IMR-90 (cell line): ENCODE data around the gene COL25A1. TPM values are rescaled to one million over a fixed set of nuclear protein-coding genes. Genes with fewer than 3 reads are reported as not detected.

Experiments
- ATAC-seq: fragments of 200-7000 bp; cut with Tn5 transposase; 2 replicates; pipeline ENCODE4 v1.9.1; 2020; ENCODE audit warnings: low read depth, mild to moderate bottlenecking, moderate library complexity
- BruUV-seq: library from RNA; stranded (reverse); fragments of 400-500 nt; replicated peaks from 2 replicates; lab custom pipeline; 2021; lab: Mats Ljungman, UMichigan
- CTCF ChIA-PET: fragments of 300-600 bp; formaldehyde crosslinking; extraction: SDS; loops from one replicate; lab custom pipeline; 2021; ENCODE audit warnings: antibody characterized with exemption; lab: Yijun Ruan, JAX
- POLR2A ChIA-PET: fragments of 300-600 bp; sonication (Branson Sonifier 250); formaldehyde crosslinking; loops from one replicate; lab custom pipeline; 2022; ENCODE audit warnings: antibody characterized with exemption; ENCODE audit not compliant: unreplicated experiment; lab: Charles Lee
- DNase-seq: peaks from one replicate; pipeline ENCODE4 v3.0.0; 2013
- H2AFZ ChIP-seq: replicated peaks from 2 replicates; pipeline ENCODE3; 2013; ENCODE audit warnings: low read length, mild to moderate bottlenecking; ENCODE audit not compliant: poor library complexity
- H2AK5ac ChIP-seq: 2 replicates; pipeline ENCODE4 v1.6.1; 2013; ENCODE audit warnings: low read depth, low read length, inconsistent platforms
- H2AK9ac ChIP-seq: replicated peaks from 2 replicates; pipeline ENCODE3; 2013; ENCODE audit warnings: mild to moderate bottlenecking, low read depth, low read length, moderate library complexity; ENCODE audit not compliant: poor library complexity
- H2BK120ac ChIP-seq: 2 replicates; pipeline ENCODE4 v1.6.1; 2013; ENCODE audit warnings: low read depth, low read length, inconsistent platforms
- H2BK15ac ChIP-seq: 3 replicates; pipeline ENCODE4 v1.6.1; 2013; ENCODE audit warnings: low read depth, low read length, inconsistent platforms
- H2BK20ac ChIP-seq: 2 replicates; pipeline ENCODE4 v1.6.1; 2013; ENCODE audit warnings: low read depth, mild to moderate bottlenecking, inconsistent platforms, low read length, moderate library complexity
- H2BK5ac ChIP-seq: 2 replicates; pipeline ENCODE4 v1.6.1; 2013; ENCODE audit warnings: mild to moderate bottlenecking, low read depth, low read length, inconsistent platforms; ENCODE audit not compliant: poor library complexity, severe bottlenecking
- H3K14ac ChIP-seq: replicated peaks from 2 replicates; pipeline ENCODE4 v1.6.1; 2013; ENCODE audit warnings: low read depth, low read length, inconsistent platforms
- H3K18ac ChIP-seq: 2 replicates; pipeline ENCODE4 v1.6.1; 2013; ENCODE audit warnings: low read depth, low read length, control low read depth
- H3K23ac ChIP-seq: 2 replicates; pipeline ENCODE4 v1.6.1; 2013; ENCODE audit warnings: low read depth, low read length, inconsistent platforms
- H3K27ac ChIP-seq: 2 replicates; pipeline ENCODE4 v1.5.1; 2013; ENCODE audit warnings: mild to moderate bottlenecking, control low read depth, low read length; ENCODE audit not compliant: insufficient read depth
- H3K27me3 ChIP-seq: 2 replicates; pipeline ENCODE4 v1.6.1; 2013; ENCODE audit warnings: low read length; ENCODE audit not compliant: control insufficient read depth, insufficient read depth
- H3K36me3 ChIP-seq: 2 replicates; pipeline ENCODE4 v1.6.1; 2013; ENCODE audit warnings: low read length, mixed read lengths; ENCODE audit not compliant: control insufficient read depth, insufficient read depth
- H3K4ac ChIP-seq: 2 replicates; pipeline ENCODE4 v1.6.1; 2013; ENCODE audit warnings: low read depth, low read length, inconsistent platforms
- H3K4me1 ChIP-seq: 2 replicates; pipeline ENCODE4 v1.6.1; 2013; ENCODE audit warnings: low read length, mixed read lengths; ENCODE audit not compliant: control insufficient read depth, insufficient read depth
- H3K4me2 ChIP-seq: 2 replicates; pipeline ENCODE4 v1.6.1; 2013; ENCODE audit warnings: low read depth, mild to moderate bottlenecking, control low read depth, low read length, moderate library complexity
- H3K4me3 ChIP-seq: 2 replicates; pipeline ENCODE4 v1.5.1; 2013; ENCODE audit warnings: low read depth, mild to moderate bottlenecking, control low read depth, low read length, moderate library complexity; ENCODE audit not compliant: insufficient read depth
- H3K56ac ChIP-seq: 2 replicates; pipeline ENCODE4 v1.6.1; 2013; ENCODE audit warnings: low read length, inconsistent platforms; ENCODE audit not compliant: insufficient read depth; ENCODE audit errors: extremely low read depth
- H3K79me1 ChIP-seq, 2 experiments: 2 replicates each; pipeline ENCODE4 v1.6.1; 2013; ENCODE audit warnings: low read length in 2 of 2, inconsistent platforms in 1 of 2, low read depth in 1 of 2
- H3K9ac ChIP-seq: 2 replicates; pipeline ENCODE4 v1.6.1; 2013; ENCODE audit warnings: low read depth, low read length, control low read depth
- H3K9me1 ChIP-seq: 2 replicates; pipeline ENCODE4 v1.6.1; 2013; ENCODE audit warnings: low read length, inconsistent platforms; ENCODE audit not compliant: insufficient read depth
- H3K9me3 ChIP-seq: 2 replicates; pipeline ENCODE4 v1.6.1; 2013; ENCODE audit warnings: low read length; ENCODE audit not compliant: control insufficient read depth, insufficient read depth
- H4K20me1 ChIP-seq: 2 replicates; pipeline ENCODE4 v1.6.1; 2013; ENCODE audit warnings: low read length, inconsistent platforms; ENCODE audit not compliant: insufficient read depth
- H4K5ac ChIP-seq: 2 replicates; pipeline ENCODE4 v1.6.1; 2013; ENCODE audit warnings: mild to moderate bottlenecking, low read depth, low read length, control low read depth
- H4K8ac ChIP-seq, 2 experiments: 2 replicates each; pipeline ENCODE4 v1.6.1; 2013; ENCODE audit warnings: low read depth in 2 of 2, low read length in 2 of 2, control low read depth in 1 of 2, inconsistent platforms in 1 of 2
- H4K91ac ChIP-seq: 2 replicates; pipeline ENCODE4 v1.6.1; 2013; ENCODE audit warnings: low read depth, low read length, inconsistent platforms; ENCODE audit not compliant: insufficient read depth
- BHLHE40 ChIP-seq: fragments of 150-350 bp; IDR thresholded peaks from 2 replicates; pipeline ENCODE4 v1.6.1; 2016; ENCODE audit warnings: mild to moderate bottlenecking, low read depth, low read length
- CEBPB ChIP-seq: IDR thresholded peaks from 2 replicates; pipeline ENCODE4 v1.6.1; 2012; ENCODE audit warnings: low read depth, low read length, improper control_type of control experiment
- CHD1 ChIP-seq: IDR thresholded peaks from 2 replicates; pipeline ENCODE4 v1.6.1; 2012; ENCODE audit warnings: low read depth, low read length, improper control_type of control experiment
- CTCF ChIP-seq: conservative IDR thresholded peaks from 2 replicates; pipeline ENCODE4 v1.5.1; 2012; ENCODE audit warnings: mild to moderate bottlenecking, low read depth, low read length, improper control_type of control experiment
- ELK1 ChIP-seq: fragments of 150-350 bp; IDR thresholded peaks from 2 replicates; pipeline ENCODE4 v1.6.1; 2016; ENCODE audit warnings: low read depth, mild to moderate bottlenecking, low read length, moderate library complexity, borderline replicate concordance
- FOS ChIP-seq: fragments of 150-350 bp; IDR thresholded peaks from 2 replicates; pipeline ENCODE4 v1.6.1; 2016; ENCODE audit warnings: low read depth, low read length
- MAFK ChIP-seq: IDR thresholded peaks from 2 replicates; pipeline ENCODE4 v1.6.1; 2012; ENCODE audit warnings: low read depth, low read length, improper control_type of control experiment
- MAZ ChIP-seq: IDR thresholded peaks from 2 replicates; pipeline ENCODE4 v1.6.1; 2012; ENCODE audit warnings: low read depth, mild to moderate bottlenecking, low read length, improper control_type of control experiment, moderate library complexity, borderline replicate concordance
- MXI1 ChIP-seq: IDR thresholded peaks from 2 replicates; pipeline ENCODE4 v1.6.1; 2012; ENCODE audit warnings: low read depth, mild to moderate bottlenecking, low read length, moderate library complexity, borderline replicate concordance
- NFE2L2 ChIP-seq: fragments of 150-350 bp; IDR thresholded peaks from 2 replicates; pipeline ENCODE4 v1.6.1; 2016; ENCODE audit warnings: low read depth, mild to moderate bottlenecking, low read length
- POLR2A ChIP-seq: IDR thresholded peaks from 2 replicates; pipeline ENCODE4 v1.6.1; 2012; ENCODE audit warnings: mild to moderate bottlenecking, low read depth, low read length
- RAD21 ChIP-seq: IDR thresholded peaks from 2 replicates; pipeline ENCODE4 v1.6.1; 2012; ENCODE audit warnings: low read length, improper control_type of control experiment
- RCOR1 ChIP-seq: IDR thresholded peaks from 2 replicates; pipeline ENCODE4 v1.6.1; 2012; ENCODE audit warnings: mild to moderate bottlenecking, low read length, improper control_type of control experiment; ENCODE audit not compliant: insufficient replicate concordance
- RFX5 ChIP-seq: IDR thresholded peaks from 2 replicates; pipeline ENCODE4 v1.8.0; 2012; ENCODE audit warnings: low read depth, mild to moderate bottlenecking, low read length, moderate library complexity
- SMC3 ChIP-seq: fragments of 150-350 bp; IDR thresholded peaks from 2 replicates; pipeline ENCODE4 v1.6.1; 2016; ENCODE audit warnings: low read depth, mild to moderate bottlenecking, antibody characterized with exemption, low read length, moderate library complexity
- WGBS, 2 experiments: methylation state at CpG; one replicate each; pipeline versions ENCODE4 v1.1.5 to v1.1.7; 2013; ENCODE audit warnings: missing lambda C conversion rate in 2 of 2; ENCODE audit not compliant: insufficient read length in 1 of 2; ENCODE audit errors: extremely low coverage in 2 of 2; 5-methylcytosine and 5-hydroxymethylcytosine counted together
- dilution Hi-C: fragments of 300-500 bp; cut with HindIII; formaldehyde crosslinking; loops from one replicate; pipeline ENCODE4 v1.14.3; 2018; ENCODE audit warnings: low sequenced_read_pairs; ENCODE audit not compliant: unreplicated experiment
- in situ Hi-C: fragments of 300-500 bp; cut with MboI; formaldehyde crosslinking; loops from 3 replicates; pipeline ENCODE4 v1.14.3; 2019; ENCODE audit warnings: low sequenced_read_pairs, inconsistent platforms, mixed read lengths
- intact Hi-C: fragments of 100-400 bp; cut with micrococcal nuclease; formaldehyde crosslinking; loops from 2 replicates; pipeline ENCODE4 v1.10.0; 2022
- polyA plus RNA-seq, 3 experiments: library from polyadenylated mRNA; depleted of rRNA; stranded (reverse); fragments of >200 nt; gene quantifications; 2 replicates each; pipeline ENCODE4 v1.2.3, GENCODE V29; 2012; ENCODE audit warnings: low replicate concordance in 1 of 3
- total RNA-seq: library from RNA; depleted of rRNA; stranded (reverse); fragments of >200 nt; gene quantifications from 2 replicates; pipeline ENCODE4 v1.2.3, GENCODE V29; 2012
- TF ChIP-seq, protein P1 (sequence below): fragments of 150-350 bp; IDR thresholded peaks from 2 replicates; pipeline ENCODE4 v1.6.1; 2017; ENCODE audit warnings: mild to moderate bottlenecking, antibody characterized with exemption, low read length, low read depth

Gene COL25A1
- total and polyA plus RNA-seq, 2 of the 4 experiments (the other 2 are of a cell fraction) = under 0.01 to 0.05 TPM

- dilution Hi-C loops (no loop called here), intact Hi-C loops (no loop called here), in situ Hi-C loops (no loop called here)
- no peak overlapping the region for H4K91ac ChIP-seq
- no peak overlapping the region for H3K18ac ChIP-seq
- no peak for TF ChIP-seq CHD1
- no peak for TF ChIP-seq BHLHE40
- TF ChIP-seq MAFK = no peak
- no peak for TF ChIP-seq MXI1
- no peak for TF ChIP-seq CEBPB
- no peak for TF ChIP-seq ELK1
- TF ChIP-seq SMC3 = no peak
- no peak for TF ChIP-seq RCOR1
- no peak for TF ChIP-seq CTCF
- no peak for TF ChIP-seq POLR2A
- no peak for TF ChIP-seq RAD21
- TF ChIP-seq MAZ = no peak
- TF ChIP-seq FOS = no peak
- TF ChIP-seq RFX5 = no peak
- TF ChIP-seq, protein P1, sequence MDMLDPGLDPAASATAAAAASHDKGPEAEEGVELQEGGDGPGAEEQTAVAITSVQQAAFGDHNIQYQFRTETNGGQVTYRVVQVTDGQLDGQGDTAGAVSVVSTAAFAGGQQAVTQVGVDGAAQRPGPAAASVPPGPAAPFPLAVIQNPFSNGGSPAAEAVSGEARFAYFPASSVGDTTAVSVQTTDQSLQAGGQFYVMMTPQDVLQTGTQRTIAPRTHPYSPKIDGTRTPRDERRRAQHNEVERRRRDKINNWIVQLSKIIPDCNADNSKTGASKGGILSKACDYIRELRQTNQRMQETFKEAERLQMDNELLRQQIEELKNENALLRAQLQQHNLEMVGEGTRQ = no peak
- no peak for TF ChIP-seq NFE2L2
- no peaks in the 10 kb centered on the region for H3K9me3 ChIP-seq
- BruUV-seq = no TSS peak
- H2BK120ac ChIP-seq = no peak overlapping the region
- no peaks in the 10 kb centered on the region for H4K20me1 ChIP-seq
- H2AFZ ChIP-seq = no peak overlapping the region
- H3K4ac ChIP-seq = no peak overlapping the region
- no peak overlapping the region for H2BK20ac ChIP-seq
- no peak overlapping the region for H3K23ac ChIP-seq
- no peak overlapping the region for H4K8ac ChIP-seq
- H2AK9ac ChIP-seq = no peak overlapping the region
- CTCF ChIA-PET = no interaction called here
- POLR2A ChIA-PET = no interaction called here
- H3K79me1 ChIP-seq = no peaks in the 10 kb centered on the region
- DNase-seq = no peak
- H3K14ac ChIP-seq = no peak overlapping the region
- H3K36me3 ChIP-seq = no peaks in the 10 kb centered on the region
- H2BK5ac ChIP-seq = no peak overlapping the region
- H3K4me1 ChIP-seq = no peaks in the 10 kb centered on the region
- no peak overlapping the region for H3K9ac ChIP-seq
- no peak overlapping the region for H2AK5ac ChIP-seq
- H2BK15ac ChIP-seq = no peak overlapping the region
- H3K4me2 ChIP-seq = no peak overlapping the region
- no peaks in the 10 kb centered on the region for H3K9me1 ChIP-seq
- H3K4me3 ChIP-seq = no peak overlapping the region
- H4K5ac ChIP-seq = no peak overlapping the region
- no peak for ATAC-seq
- H3K56ac ChIP-seq = no peak overlapping the region
- no peak overlapping the region for H3K27ac ChIP-seq
- 88% methylated on average over 15 of the region's 16 CpGs; no CpG with 5 or more reads in 1 of the 2 experiments for WGBS, 2 experiments
- no peaks in the 10 kb centered on the region for H3K27me3 ChIP-seq
Observed at GRCh38 chr4:108787724-108788123, 514.7 kb downstream of the COL25A1 start.
